CD8-positive, alpha-beta memory T cell (primary cell): ENCODE data around the gene PRDM12. TPM values are rescaled to one million over a fixed set of nuclear protein-coding genes. Genes with fewer than 3 reads are reported as not detected.

ENCODE experiments used
- CTCF ChIA-PET: fragments of 350-600 bp; sonication (Branson Sonifier 250); formaldehyde crosslinking; loops from one replicate; lab custom pipeline; 2021; ENCODE audit warnings: antibody characterized with exemption; lab: Charles Lee
- POLR2A ChIA-PET: fragments of 350-600 bp; sonication (Branson Sonifier 250); formaldehyde crosslinking; loops from one replicate; lab custom pipeline; 2021; ENCODE audit warnings: antibody characterized with exemption; lab: Charles Lee
- DNase-seq, 5 donors: peaks; one replicate each; pipeline versions ENCODE4 v3.0.0 to v3.0.0-alpha.2; 2020 to 2022; ENCODE audit warnings: mixed read lengths in 1 of 5
- H3K27ac ChIP-seq: one replicate; pipeline ENCODE4 v1.7.0; 2013; ENCODE audit warnings: low read depth, mild to moderate bottlenecking, low read length, moderate library complexity
- H3K27me3 ChIP-seq: 2 replicates; pipeline ENCODE4 v1.7.0; 2013; ENCODE audit warnings: low read length, mild to moderate bottlenecking; ENCODE audit not compliant: insufficient read depth, poor library complexity, severe bottlenecking
- H3K36me3 ChIP-seq: 2 replicates; pipeline ENCODE4 v1.7.0; 2013; ENCODE audit warnings: mild to moderate bottlenecking, low read length, moderate library complexity; ENCODE audit not compliant: insufficient read depth
- H3K4me1 ChIP-seq: 2 replicates; pipeline ENCODE4 v1.7.0; 2013; ENCODE audit warnings: mild to moderate bottlenecking, low read length, moderate library complexity; ENCODE audit not compliant: insufficient read depth
- H3K4me3 ChIP-seq: 2 replicates; pipeline ENCODE4 v1.7.0; 2013; ENCODE audit warnings: mild to moderate bottlenecking, low read length
- H3K9me3 ChIP-seq: 2 replicates; pipeline ENCODE4 v1.7.0; 2013; ENCODE audit warnings: mild to moderate bottlenecking, low read length
- H3K27ac Mint-ChIP-seq, 8 donors: one replicate each; pipeline ENCODE4 v1.8.0; 2020 to 2021; ENCODE audit warnings: mixed read lengths in 8 of 8, mild to moderate bottlenecking in 6 of 8, inconsistent platforms in 3 of 8, moderate library complexity in 3 of 8
- H3K27me3 Mint-ChIP-seq, 2 donors: one replicate each; pipeline ENCODE4 v1.8.0; 2020 to 2021; ENCODE audit warnings: mixed read lengths in 2 of 2, mild to moderate bottlenecking in 1 of 2, moderate library complexity in 1 of 2
- H3K36me3 Mint-ChIP-seq, 3 donors: one replicate each; pipeline ENCODE4 v1.8.0; 2020 to 2021; ENCODE audit warnings: mixed read lengths in 3 of 3, inconsistent platforms in 1 of 3, mild to moderate bottlenecking in 1 of 3
- H3K4me1 Mint-ChIP-seq, 3 donors: one replicate each; pipeline ENCODE4 v1.8.0; 2020 to 2021; ENCODE audit warnings: mixed read lengths in 3 of 3, inconsistent platforms in 1 of 3, mild to moderate bottlenecking in 1 of 3
- H3K4me3 Mint-ChIP-seq, 7 donors: one replicate each; pipeline ENCODE4 v1.8.0; 2020 to 2021; ENCODE audit warnings: mixed read lengths in 7 of 7, mild to moderate bottlenecking in 6 of 7, moderate library complexity in 4 of 7, inconsistent platforms in 2 of 7
- H3K9me3 Mint-ChIP-seq, 5 donors: one replicate each; pipeline ENCODE4 v1.8.0; 2020 to 2022; ENCODE audit warnings: mixed read lengths in 5 of 5, mild to moderate bottlenecking in 3 of 5, moderate library complexity in 2 of 5, inconsistent platforms in 1 of 5
- polyA plus RNA-seq: library from polyadenylated mRNA; unstranded; fragments of 300-500 nt; fragmentation: Illumina TruSeq; gene quantifications from one replicate; pipeline ENCODE4 v1.2.3, GENCODE V29; 2021
- total RNA-seq, 2 experiments: library from RNA; stranded (reverse); gene quantifications; one replicate each; pipeline ENCODE4 v1.2.3, GENCODE V29; 2021

Gene PRDM12
- total and polyA plus RNA-seq, 3 experiments from 2014 or later = 0.11 TPM; not detected in 2

GRCh38 chr9:130659699-130660248 is 4.6 kb upstream of the PRDM12 start:
- no peaks in the 10 kb centered on the region for H3K36me3 Mint-ChIP-seq
- H3K27ac Mint-ChIP-seq = no peak overlapping the region
- CTCF ChIA-PET = no interaction called here
- no peaks in the 10 kb centered on the region for H3K36me3 ChIP-seq
- peaks cover 0 to 4% (median 0%) of the 10 kb centered on the region in 5 donors for H3K9me3 Mint-ChIP-seq
- no peak overlapping the region for H3K27ac ChIP-seq
- H3K27me3 Mint-ChIP-seq = peaks cover 52 to 62% of the 10 kb centered on the region in 2 donors
- peaks cover 11 to 41% (median 13%) of the 10 kb centered on the region in 3 donors for H3K4me1 Mint-ChIP-seq
- DNase-seq = no peak
- H3K9me3 ChIP-seq = no peaks in the 10 kb centered on the region
- peaks cover 12% of the 10 kb centered on the region for H3K4me1 ChIP-seq
- peak overlapping the region in 3 of 7 donors; percentile 52 to 70 (median 58) for H3K4me3 Mint-ChIP-seq
- POLR2A ChIA-PET = no interaction called here
- peaks cover 22% of the 10 kb centered on the region for H3K27me3 ChIP-seq
- no peak overlapping the region for H3K4me3 ChIP-seq

- no peaks in the 10 kb centered on the region for H3K9me3 ChIP-seq
- Mint-ChIP-seq H3K4me1 (peaks cover 12 to 46% (median 15%) of the 10 kb centered on the region in 3 donors), H3K4me3 (peak overlapping the region in 1 of 7 donors; percentile 58), H3K27me3 (peaks cover 52 to 62% of the 10 kb centered on the region in 2 donors), H3K36me3 (no peaks in the 10 kb centered on the region), H3K9me3 (peaks cover 0 to 4% (median 0%) of the 10 kb centered on the region in 5 donors), H3K27ac (no peak overlapping the region)
- no peak for DNase-seq
- H3K27me3 ChIP-seq = peaks cover 23% of the 10 kb centered on the region
- H3K27ac ChIP-seq = no peak overlapping the region
- H3K4me3 ChIP-seq = no peak overlapping the region
- no peaks in the 10 kb centered on the region for H3K36me3 ChIP-seq
- peaks cover 12% of the 10 kb centered on the region for H3K4me1 ChIP-seq
- ChIA-PET CTCF (no interaction called here), POLR2A (no interaction called here)
Observed at GRCh38 chr9:130660326-130660682, 4.1 kb upstream of the PRDM12 start.

DNA sequence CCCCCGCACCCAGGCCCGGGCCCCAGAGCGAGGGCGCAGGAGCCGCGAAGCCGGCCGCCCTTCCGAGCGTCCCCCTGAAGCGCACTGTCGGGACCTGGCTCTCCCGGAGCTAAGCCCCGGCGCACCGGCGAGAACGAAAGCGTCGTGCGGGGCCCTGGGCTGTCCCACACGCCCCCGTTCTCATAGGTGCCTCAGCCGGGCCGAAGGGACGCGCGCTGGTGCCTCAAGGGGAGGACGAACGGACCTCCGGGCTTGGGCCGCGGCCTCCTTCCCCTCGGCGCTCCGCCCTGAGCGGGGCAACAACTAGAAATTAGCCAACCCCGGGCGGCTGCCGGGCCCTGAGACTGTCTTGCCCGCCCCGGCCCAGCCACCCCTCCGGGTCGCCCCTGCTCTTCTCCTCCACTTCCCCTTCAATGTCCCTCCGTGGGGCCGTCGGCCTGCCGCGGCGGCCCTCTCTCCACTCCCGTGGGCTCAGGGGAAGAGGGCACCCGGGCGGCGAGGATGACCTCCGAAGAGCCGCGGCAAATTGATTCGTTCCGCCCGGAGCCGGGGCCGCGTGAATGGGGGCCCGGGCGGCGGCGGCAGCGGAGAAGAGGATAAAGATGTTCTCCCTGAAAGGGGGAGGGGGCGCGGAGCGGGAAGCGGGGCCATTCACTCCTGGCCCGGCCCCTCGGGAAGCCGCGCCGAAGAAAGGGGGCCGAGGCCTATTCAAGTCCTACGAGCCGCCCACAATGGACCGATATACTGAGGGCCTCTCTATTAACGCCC is 3.5 kb upstream of the PRDM12 start:
- Mint-ChIP-seq H3K4me1 (peaks cover 15 to 50% (median 19%) of the 10 kb centered on the region in 3 donors), H3K9me3 (peaks cover 0 to 4% (median 0%) of the 10 kb centered on the region in 5 donors), H3K27me3 (peaks cover 50 to 60% of the 10 kb centered on the region in 2 donors), H3K36me3 (no peaks in the 10 kb centered on the region), H3K27ac (no peak overlapping the region), H3K4me3 (peak overlapping the region in 1 of 7 donors; percentile 72)
- no peak for DNase-seq
- Histone ChIP-seq H3K9me3 (no peaks in the 10 kb centered on the region), H3K27ac (no peak overlapping the region), H3K36me3 (no peaks in the 10 kb centered on the region), H3K4me1 (peaks cover 12% of the 10 kb centered on the region), H3K4me3 (no peak overlapping the region), H3K27me3 (peaks cover 26% of the 10 kb centered on the region)
- POLR2A ChIA-PET = no interaction called here
- CTCF ChIA-PET = no interaction called here

DNA sequence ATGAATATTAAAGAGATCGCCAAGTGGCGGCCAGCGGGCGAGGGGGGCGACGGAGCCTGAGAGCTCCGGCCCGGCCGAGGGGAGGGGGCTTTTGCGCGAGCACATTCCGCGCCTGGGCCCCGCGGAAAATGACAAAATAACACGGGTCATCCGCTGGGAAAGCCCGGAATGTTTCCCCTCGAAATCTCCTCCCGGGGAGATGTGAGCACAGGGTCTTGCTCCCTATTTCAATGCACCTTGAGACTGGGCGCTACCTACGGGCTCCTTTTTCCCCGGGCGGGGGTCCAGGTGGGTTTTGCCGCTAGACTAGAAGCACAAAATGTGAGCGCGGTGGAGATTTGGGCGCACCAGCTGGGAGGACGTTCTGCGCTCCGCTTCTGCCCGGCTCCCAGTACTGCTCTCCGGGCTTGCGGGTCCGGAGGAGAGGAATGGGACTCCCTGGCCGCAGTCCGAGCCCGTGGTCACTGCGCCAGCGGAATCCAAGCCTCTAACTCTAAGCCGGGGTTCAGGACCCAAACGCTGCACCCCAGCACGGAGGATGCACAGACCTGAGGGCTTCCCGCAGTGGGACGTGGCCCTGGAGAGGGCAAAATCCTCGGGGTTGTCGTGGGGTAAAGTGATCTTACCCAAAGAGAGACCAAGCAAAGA is 2.8 kb upstream of the PRDM12 start:
- Histone ChIP-seq H3K27me3 (peaks cover 32% of the 10 kb centered on the region), H3K36me3 (no peaks in the 10 kb centered on the region), H3K4me3 (no peak overlapping the region), H3K27ac (no peak overlapping the region), H3K4me1 (peaks cover 12% of the 10 kb centered on the region), H3K9me3 (no peaks in the 10 kb centered on the region)
- no peaks in the 10 kb centered on the region for H3K36me3 Mint-ChIP-seq
- ChIA-PET POLR2A (no interaction called here), CTCF (no interaction called here)
- H3K27me3 Mint-ChIP-seq = peaks cover 50 to 60% of the 10 kb centered on the region in 2 donors
- no peak for DNase-seq
- peaks cover 0 to 2% (median 0%) of the 10 kb centered on the region in 5 donors for H3K9me3 Mint-ChIP-seq
- peak overlapping the region in 2 of 7 donors; percentile 17 to 18 for H3K4me3 Mint-ChIP-seq
- peak overlapping the region in 1 of 8 donors; percentile 24 for H3K27ac Mint-ChIP-seq
- peaks cover 15 to 50% (median 19%) of the 10 kb centered on the region in 3 donors for H3K4me1 Mint-ChIP-seq

GRCh38 chr9:130662099-130662969 is 2.1 kb upstream of the PRDM12 start:
- DNase-seq = no peak
- CTCF ChIA-PET = interaction anchor here (1.0 kb wide), 1 partner anchor 20 kb away, joined by 4 read pairs; no protein-coding TSS in a partner anchor
- no peaks in the 10 kb centered on the region for H3K9me3 ChIP-seq
- peaks cover 12% of the 10 kb centered on the region for H3K4me1 ChIP-seq
- peaks cover 34% of the 10 kb centered on the region for H3K27me3 ChIP-seq
- H3K36me3 ChIP-seq = no peaks in the 10 kb centered on the region
- Mint-ChIP-seq H3K4me3 (peak overlapping the region in 6 of 7 donors; percentile 63 to 78 (median 70)), H3K9me3 (peaks cover 0 to 2% (median 0%) of the 10 kb centered on the region in 5 donors), H3K36me3 (no peaks in the 10 kb centered on the region), H3K4me1 (peaks cover 15 to 52% (median 19%) of the 10 kb centered on the region in 3 donors), H3K27me3 (peaks cover 45 to 60% of the 10 kb centered on the region in 2 donors), H3K27ac (peak overlapping the region in 2 of 8 donors; percentile 43 to 78)
- no peak overlapping the region for H3K27ac ChIP-seq
- POLR2A ChIA-PET = no interaction called here
- no peak overlapping the region for H3K4me3 ChIP-seq

GRCh38 chr9:130662970-130663257 is 1.5 kb upstream of the PRDM12 start:
- H3K36me3 ChIP-seq = no peaks in the 10 kb centered on the region
- peak overlapping the region in 6 of 7 donors; percentile 63 to 78 (median 70) for H3K4me3 Mint-ChIP-seq
- no peak overlapping the region for H3K4me3 ChIP-seq
- H3K27ac Mint-ChIP-seq = peak overlapping the region in 1 of 8 donors; percentile 43
- H3K9me3 Mint-ChIP-seq = peaks cover 0 to 2% (median 0%) of the 10 kb centered on the region in 5 donors
- POLR2A ChIA-PET = no interaction called here
- no peak for DNase-seq
- H3K4me1 Mint-ChIP-seq = peaks cover 15 to 52% (median 19%) of the 10 kb centered on the region in 3 donors
- peaks cover 39% of the 10 kb centered on the region for H3K27me3 ChIP-seq
- no peaks in the 10 kb centered on the region for H3K36me3 Mint-ChIP-seq
- CTCF ChIA-PET = interaction anchor here (1.0 kb wide), 1 partner anchor 19 kb away, joined by 4 read pairs; no protein-coding TSS in a partner anchor
- no peak overlapping the region for H3K27ac ChIP-seq
- H3K9me3 ChIP-seq = no peaks in the 10 kb centered on the region
- H3K27me3 Mint-ChIP-seq = peaks cover 42 to 61% of the 10 kb centered on the region in 2 donors
- peaks cover 12% of the 10 kb centered on the region for H3K4me1 ChIP-seq

GRCh38 chr9:130663258-130663976 is 977 bp upstream of the PRDM12 start:
- Histone ChIP-seq H3K27ac (no peak overlapping the region), H3K27me3 (peaks cover 41% of the 10 kb centered on the region), H3K4me3 (no peak overlapping the region), H3K9me3 (no peaks in the 10 kb centered on the region), H3K4me1 (peaks cover 12% of the 10 kb centered on the region), H3K36me3 (no peaks in the 10 kb centered on the region)
- Mint-ChIP-seq H3K4me3 (peak overlapping the region in 5 of 7 donors; percentile 15 to 76 (median 65)), H3K4me1 (peaks cover 15 to 49% (median 19%) of the 10 kb centered on the region in 3 donors), H3K27me3 (peaks cover 38 to 61% of the 10 kb centered on the region in 2 donors), H3K27ac (no peak overlapping the region), H3K36me3 (no peaks in the 10 kb centered on the region), H3K9me3 (peaks cover 0 to under 1% (median 0%) of the 10 kb centered on the region in 5 donors)
- CTCF ChIA-PET = interaction anchor here (1.0 to 2.1 kb wide), 2 partner anchors 19 kb away, joined by 4 to 6 read pairs; no protein-coding TSS in a partner anchor
- POLR2A ChIA-PET = no interaction called here
- no peak for DNase-seq
